22Rv1 (cell line): Measurements from ENCODE around the gene DHX35.

Source experiments
- H3K27ac ChIP-seq: fragments of 450-650 bp; 2 replicates; pipeline ENCODE4 v1.5.1; 2017
- ZFX ChIP-seq: fragments of 450-650 bp; IDR thresholded peaks from 2 replicates; pipeline ENCODE4 v1.6.1; 2017; ENCODE audit warnings: antibody characterized with exemption, borderline replicate concordance
- TF ChIP-seq, protein P1 (sequence below): fragments of 450-650 bp; IDR thresholded peaks from 2 replicates; pipeline ENCODE4 v1.5.1; 2017; ENCODE audit warnings: mild to moderate bottlenecking

The DHX35 gene

DNA sequence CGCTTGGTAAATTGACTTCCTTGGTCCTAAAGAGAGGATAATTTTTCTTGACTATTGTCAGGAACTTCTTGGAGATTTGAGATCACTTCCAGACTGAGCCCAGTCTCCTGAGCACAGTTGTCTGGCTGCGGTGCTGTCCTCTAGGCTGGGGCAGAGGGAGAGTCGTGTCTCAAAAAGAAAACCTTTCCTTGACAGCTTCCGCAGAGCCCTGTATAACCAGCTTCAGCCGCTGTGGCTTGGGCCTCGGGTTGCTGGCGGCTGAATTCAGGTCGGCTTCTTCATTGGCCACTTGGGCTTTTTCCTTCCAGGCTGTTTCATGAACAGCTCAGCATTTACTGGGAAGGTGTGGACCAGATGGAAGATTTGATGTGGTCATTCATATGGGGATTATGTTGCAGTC lies 75.9 kb downstream of the DHX35 start:
- H3K27ac ChIP-seq = no peak overlapping the region
- TF ChIP-seq ZFX = no peak
- TF ChIP-seq, protein P1, sequence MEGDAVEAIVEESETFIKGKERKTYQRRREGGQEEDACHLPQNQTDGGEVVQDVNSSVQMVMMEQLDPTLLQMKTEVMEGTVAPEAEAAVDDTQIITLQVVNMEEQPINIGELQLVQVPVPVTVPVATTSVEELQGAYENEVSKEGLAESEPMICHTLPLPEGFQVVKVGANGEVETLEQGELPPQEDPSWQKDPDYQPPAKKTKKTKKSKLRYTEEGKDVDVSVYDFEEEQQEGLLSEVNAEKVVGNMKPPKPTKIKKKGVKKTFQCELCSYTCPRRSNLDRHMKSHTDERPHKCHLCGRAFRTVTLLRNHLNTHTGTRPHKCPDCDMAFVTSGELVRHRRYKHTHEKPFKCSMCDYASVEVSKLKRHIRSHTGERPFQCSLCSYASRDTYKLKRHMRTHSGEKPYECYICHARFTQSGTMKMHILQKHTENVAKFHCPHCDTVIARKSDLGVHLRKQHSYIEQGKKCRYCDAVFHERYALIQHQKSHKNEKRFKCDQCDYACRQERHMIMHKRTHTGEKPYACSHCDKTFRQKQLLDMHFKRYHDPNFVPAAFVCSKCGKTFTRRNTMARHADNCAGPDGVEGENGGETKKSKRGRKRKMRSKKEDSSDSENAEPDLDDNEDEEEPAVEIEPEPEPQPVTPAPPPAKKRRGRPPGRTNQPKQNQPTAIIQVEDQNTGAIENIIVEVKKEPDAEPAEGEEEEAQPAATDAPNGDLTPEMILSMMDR = no peak

GRCh38 chr20:39038495-39038894 lies 76.4 kb downstream of the DHX35 start:
- H3K27ac ChIP-seq = no peak overlapping the region
- TF ChIP-seq, protein P1 = no peak
- no peak for TF ChIP-seq ZFX

- no peak overlapping the region for H3K27ac ChIP-seq
- TF ChIP-seq ZFX = no peak
- TF ChIP-seq, protein P1 = no peak
These were observed 77.1 kb downstream of the DHX35 start for GRCh38 chr20:39039261-39039660.

DNA sequence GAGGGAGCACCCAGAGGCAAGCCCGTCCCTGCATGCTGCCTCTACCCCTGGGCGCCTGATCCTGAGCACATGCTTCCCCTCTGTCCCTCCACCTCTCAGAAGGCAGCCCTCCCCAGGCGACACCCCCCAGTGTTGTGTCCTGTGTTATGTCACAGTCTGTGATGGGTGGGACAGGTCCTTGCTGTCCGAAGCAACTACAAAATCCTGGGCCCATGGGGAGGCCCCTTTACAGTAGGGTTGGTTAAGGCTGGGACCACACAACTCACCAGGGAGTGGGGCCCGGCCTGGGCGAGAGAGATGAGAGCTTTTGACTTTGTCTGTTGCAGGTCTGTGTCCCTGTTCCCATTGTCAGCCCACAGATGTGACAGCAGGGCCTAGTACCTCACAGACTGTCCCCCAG lies 78.0 kb downstream of the DHX35 start:
- H3K27ac ChIP-seq = no peak overlapping the region
- TF ChIP-seq, protein P1 = no peak
- no peak for TF ChIP-seq ZFX

DNA sequence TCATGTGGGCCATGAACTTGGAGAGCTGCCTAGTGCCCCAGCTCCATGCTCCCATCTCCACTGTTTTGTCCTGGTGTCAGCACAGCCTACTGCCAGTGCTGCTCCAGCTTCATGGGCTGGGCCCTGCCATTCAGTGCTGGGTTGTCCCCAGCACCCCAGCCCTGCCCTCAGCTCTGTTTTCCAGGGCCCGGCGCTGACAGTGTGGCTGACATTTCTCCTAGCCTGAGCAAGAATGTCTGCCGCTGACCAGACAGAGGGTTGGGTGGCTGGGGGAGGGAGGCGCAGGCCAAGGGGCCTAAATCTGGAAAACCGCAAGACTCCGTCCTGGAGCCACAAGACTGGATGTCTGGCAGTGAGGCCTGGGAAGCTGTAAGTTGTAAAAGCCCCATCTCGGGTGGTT lies 78.9 kb downstream of the DHX35 start:
- TF ChIP-seq, protein P1 = no peak
- no peak for TF ChIP-seq ZFX
- H3K27ac ChIP-seq = no peak overlapping the region

DNA sequence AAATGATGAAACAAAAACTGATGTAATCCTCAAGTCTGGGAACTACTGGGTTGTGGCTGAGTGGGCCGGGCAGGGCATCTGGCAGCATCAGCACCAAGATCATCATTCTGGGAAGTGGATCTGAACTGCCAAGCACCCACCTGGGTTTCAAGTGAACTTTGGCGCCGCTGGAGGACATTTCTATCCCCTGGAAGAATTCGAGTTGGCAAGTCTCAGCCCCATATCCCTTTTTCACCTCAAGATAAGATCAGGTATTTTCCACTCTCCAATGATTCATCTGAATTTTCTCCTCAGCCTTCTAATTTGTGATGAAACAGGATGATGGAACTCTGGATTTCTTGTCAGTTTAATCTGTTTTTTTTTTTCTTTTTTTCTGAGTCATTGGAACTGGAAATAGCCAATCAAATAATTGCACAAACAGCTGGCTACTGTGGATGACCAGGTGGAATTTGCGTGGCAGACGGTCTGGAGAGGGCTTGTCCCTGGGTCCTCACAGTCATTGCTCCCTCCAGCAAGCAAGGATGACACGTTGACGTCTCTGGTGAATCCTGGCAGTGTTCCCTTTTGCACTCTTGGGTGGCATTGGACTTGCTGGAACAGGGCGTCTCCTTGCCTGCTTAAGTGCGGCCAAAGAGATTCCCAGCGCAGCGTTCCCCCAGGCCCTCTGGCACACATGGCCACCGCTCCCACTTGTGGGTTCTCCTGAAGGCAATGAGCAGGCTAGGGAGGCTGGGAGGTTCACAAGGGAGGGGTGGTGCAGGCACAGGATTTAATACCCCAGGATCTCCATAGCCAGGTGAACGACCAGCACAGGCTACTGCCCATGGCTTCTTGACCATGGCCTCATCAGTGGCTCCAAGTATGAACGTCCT lies 80.4 kb downstream of the DHX35 start:
- no peak overlapping the region for H3K27ac ChIP-seq
- no peak for TF ChIP-seq ZFX
- TF ChIP-seq, protein P1 = no peak

GRCh38 chr20:39044501-39044900 lies 82.4 kb downstream of the DHX35 start:
- no peak overlapping the region for H3K27ac ChIP-seq
- TF ChIP-seq ZFX = no peak
